Activated T-helper 1 cell treated with anti-CD3 and anti-CD28 coated beads, Interleukin-12 subunit alpha, Interleukin-12 subunit beta, Interleukin-2, Interleukin-4 antibody, amounts not matched to agents 30 ng/mL and 10 ng/mL and 1 ng/mL, durations not matched to agents 14 hours and 24 hours and 36 hours (primary cell): ENCODE results near the gene ANKRD39. TPM values are rescaled to one million over a fixed set of nuclear protein-coding genes. Genes with fewer than 3 reads are reported as not detected.

Source experiments
- DNase-seq: peaks from one replicate; pipeline ENCODE4 v3.0.0; 2021; ENCODE audit warnings: low spot score
- H3K27ac Mint-ChIP-seq: one replicate; pipeline ENCODE4 v1.8.0; 2021; ENCODE audit warnings: mild to moderate bottlenecking, mixed read lengths
- H3K27me3 Mint-ChIP-seq: one replicate; pipeline ENCODE4 v1.8.0; 2022; ENCODE audit warnings: mild to moderate bottlenecking, moderate library complexity, mixed read lengths; ENCODE audit not compliant: insufficient read depth
- H3K36me3 Mint-ChIP-seq: one replicate; pipeline ENCODE4 v1.8.0; 2021; ENCODE audit warnings: low read depth, mixed read lengths
- H3K4me1 Mint-ChIP-seq: one replicate; pipeline ENCODE4 v1.8.0; 2021; ENCODE audit warnings: low read depth, mixed read lengths
- H3K4me3 Mint-ChIP-seq: one replicate; pipeline ENCODE4 v1.8.0; 2021; ENCODE audit warnings: mild to moderate bottlenecking, moderate library complexity, mixed read lengths
- H3K9me3 Mint-ChIP-seq: one replicate; pipeline ENCODE4 v1.8.0; 2021; ENCODE audit warnings: mixed read lengths
- intact Hi-C: fragments of 100-400 bp; cut with micrococcal nuclease; formaldehyde crosslinking; loops from one replicate; pipeline ENCODE4 v1.15.1; 2024
- total RNA-seq: library from RNA; stranded (reverse); gene quantifications from 2 replicates; pipeline ENCODE4 v1.2.3, GENCODE V29; 2022

Gene ANKRD39
- total RNA-seq, 1 donor from 2014 or later = 41.1 TPM

DNA sequence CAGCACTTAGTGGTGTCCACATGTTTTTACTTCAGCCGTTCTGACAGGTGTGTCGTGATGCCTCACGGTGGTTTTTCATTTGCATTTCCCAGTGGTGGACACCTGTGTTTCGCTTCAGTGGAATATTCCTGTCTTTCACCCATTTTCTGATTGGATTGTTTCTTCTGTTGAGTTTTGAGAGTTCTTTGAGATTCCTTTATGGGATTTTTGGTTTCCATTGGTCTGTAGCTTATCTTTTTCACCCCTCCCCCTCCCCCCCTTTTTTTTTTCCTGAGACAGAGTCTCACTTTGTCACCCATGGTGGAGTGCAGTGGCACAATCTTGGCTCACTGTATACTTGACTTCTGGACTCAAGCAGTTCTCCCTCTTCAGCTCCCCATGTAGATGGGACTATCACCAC is 22.0 kb downstream of the ANKRD39 start:
- intact Hi-C loops = no loop called here
- Mint-ChIP-seq H3K27me3 (no peaks in the 10 kb centered on the region), H3K4me1 (peaks cover 4% of the 10 kb centered on the region), H3K27ac (no peak overlapping the region), H3K9me3 (no peaks in the 10 kb centered on the region), H3K36me3 (peaks cover 20% of the 10 kb centered on the region), H3K4me3 (no peak overlapping the region)
- no peak for DNase-seq

GRCh38 chr2:96832754-96833507 is 24.9 kb downstream of the ANKRD39 start:
- H3K27me3 Mint-ChIP-seq = no peaks in the 10 kb centered on the region
- no peak overlapping the region for H3K4me3 Mint-ChIP-seq
- peaks cover 4% of the 10 kb centered on the region for H3K4me1 Mint-ChIP-seq
- no peak for DNase-seq
- intact Hi-C loops = no loop called here
- H3K36me3 Mint-ChIP-seq = peaks cover 27% of the 10 kb centered on the region
- no peak overlapping the region for H3K27ac Mint-ChIP-seq
- no peaks in the 10 kb centered on the region for H3K9me3 Mint-ChIP-seq

DNA sequence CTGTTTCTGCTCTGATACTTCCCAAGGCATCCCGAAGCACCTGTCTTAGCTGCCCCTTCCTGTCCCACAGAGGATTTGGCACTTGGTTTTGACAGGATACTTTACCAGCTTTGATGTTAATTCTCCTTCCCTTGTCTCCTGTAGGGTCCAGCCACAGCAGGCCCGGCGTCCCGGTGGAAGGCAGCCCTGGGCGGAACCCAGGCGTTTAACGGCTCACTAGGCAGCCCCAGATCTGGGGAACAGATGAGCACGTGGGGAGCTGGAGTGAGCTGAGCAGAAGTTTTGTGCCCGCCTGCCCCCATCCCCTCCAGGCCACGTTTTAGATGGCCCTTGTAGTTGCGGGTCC is 25.4 kb downstream of the ANKRD39 start:
- H3K36me3 Mint-ChIP-seq = peaks cover 27% of the 10 kb centered on the region
- no peaks in the 10 kb centered on the region for H3K9me3 Mint-ChIP-seq
- intact Hi-C loops = no loop called here
- no peak for DNase-seq
- no peak overlapping the region for H3K27ac Mint-ChIP-seq
- H3K4me1 Mint-ChIP-seq = peaks cover 4% of the 10 kb centered on the region
- H3K4me3 Mint-ChIP-seq = no peak overlapping the region
- H3K27me3 Mint-ChIP-seq = no peaks in the 10 kb centered on the region

- no peak overlapping the region for H3K4me3 Mint-ChIP-seq
- no peak overlapping the region for H3K27ac Mint-ChIP-seq
- H3K36me3 Mint-ChIP-seq = peaks cover 27% of the 10 kb centered on the region
- no peaks in the 10 kb centered on the region for H3K9me3 Mint-ChIP-seq
- no peaks in the 10 kb centered on the region for H3K27me3 Mint-ChIP-seq
- DNase-seq = no peak
- intact Hi-C loops = no loop called here
- H3K4me1 Mint-ChIP-seq = peaks cover 4% of the 10 kb centered on the region
Measured at GRCh38 chr2:96831679-96832078, 26.1 kb downstream of the ANKRD39 start.

- no peak for DNase-seq
- H3K4me3 Mint-ChIP-seq = no peak overlapping the region
- H3K36me3 Mint-ChIP-seq = peaks cover 33% of the 10 kb centered on the region
- no peaks in the 10 kb centered on the region for H3K27me3 Mint-ChIP-seq
- intact Hi-C loops = no loop called here
- peaks cover 4% of the 10 kb centered on the region for H3K4me1 Mint-ChIP-seq
- H3K9me3 Mint-ChIP-seq = no peaks in the 10 kb centered on the region
- H3K27ac Mint-ChIP-seq = peak overlapping the region; percentile 40
Measured at GRCh38 chr2:96830044-96830562, 27.7 kb downstream of the ANKRD39 start.

DNA sequence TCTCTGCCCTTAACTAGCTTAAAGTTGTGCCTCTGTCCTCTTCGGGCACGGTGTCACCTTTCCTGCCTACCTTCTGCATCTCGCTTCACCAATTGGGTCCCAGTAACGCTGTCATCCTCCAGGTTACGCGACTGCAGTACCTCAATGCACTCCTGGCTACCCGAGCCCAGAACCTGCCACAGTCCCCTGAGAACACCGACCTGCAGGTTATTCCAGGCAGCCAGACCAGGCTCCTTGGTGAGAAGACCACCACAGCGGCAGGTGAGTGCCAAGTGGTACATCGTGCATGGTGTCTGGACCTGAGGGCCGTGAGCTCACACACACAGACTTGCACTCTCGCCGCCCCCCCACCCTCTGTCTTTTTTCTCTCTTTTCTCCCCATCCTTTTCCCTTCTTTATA is 28.9 kb downstream of the ANKRD39 start:
- Mint-ChIP-seq H3K4me1 (peaks cover 4% of the 10 kb centered on the region), H3K36me3 (peaks cover 33% of the 10 kb centered on the region)

GRCh38 chr2:96828436-96828835 is 29.4 kb downstream of the ANKRD39 start:
- no peak overlapping the region for H3K4me3 Mint-ChIP-seq
- DNase-seq = no peak
- no peaks in the 10 kb centered on the region for H3K27me3 Mint-ChIP-seq
- H3K36me3 Mint-ChIP-seq = peaks cover 32% of the 10 kb centered on the region
- peaks cover 4% of the 10 kb centered on the region for H3K4me1 Mint-ChIP-seq
- no peaks in the 10 kb centered on the region for H3K9me3 Mint-ChIP-seq
- intact Hi-C loops = no loop called here
- H3K27ac Mint-ChIP-seq = no peak overlapping the region

More for the DNA sequence above, 28.9 kb downstream of the ANKRD39 start:
- Mint-ChIP-seq H3K27ac (no peak overlapping the region), H3K4me3 (no peak overlapping the region), H3K9me3 (no peaks in the 10 kb centered on the region), H3K27me3 (no peaks in the 10 kb centered on the region)
- no peak for DNase-seq
- intact Hi-C loops = no loop called here

DNA sequence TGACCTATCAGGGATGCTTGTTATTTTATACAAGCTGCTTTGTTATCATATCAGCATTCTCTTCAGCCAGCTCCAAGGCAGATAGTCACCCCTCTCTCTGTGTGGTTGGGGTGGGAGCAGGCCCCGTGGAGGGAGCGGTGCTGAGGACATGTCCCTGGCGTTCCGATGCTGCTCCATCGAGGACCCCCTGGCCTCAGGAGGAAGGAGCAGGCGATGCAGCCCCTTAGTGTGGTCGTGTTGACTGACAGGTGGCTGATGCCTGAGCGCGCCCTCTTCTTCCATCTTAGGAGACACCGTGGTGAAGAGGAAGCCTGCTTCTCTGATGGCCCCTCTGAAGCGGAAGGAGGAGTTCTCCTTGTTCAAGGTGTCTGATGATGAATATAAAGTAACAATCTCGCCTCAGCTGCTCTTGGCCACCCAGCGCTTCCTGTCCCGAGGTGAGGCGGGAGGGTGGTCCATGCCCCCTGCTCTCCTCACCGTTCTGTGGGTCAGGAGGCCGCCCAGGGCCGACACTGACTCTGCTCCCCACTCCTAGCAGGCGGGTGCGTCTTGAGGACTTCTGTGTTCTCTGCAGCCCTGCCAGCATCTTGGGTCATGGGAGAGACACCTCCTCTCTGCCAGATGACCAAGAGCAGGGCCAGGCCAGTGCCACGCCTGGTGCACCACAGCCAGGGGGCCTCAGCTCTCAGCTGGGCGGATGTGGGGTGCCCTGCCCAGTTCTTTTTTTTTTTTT is 31.1 kb downstream of the ANKRD39 start:
- Mint-ChIP-seq H3K4me3 (no peak overlapping the region), H3K4me1 (peaks cover 4% of the 10 kb centered on the region), H3K27me3 (no peaks in the 10 kb centered on the region), H3K27ac (no peak overlapping the region), H3K36me3 (peaks cover 27% of the 10 kb centered on the region), H3K9me3 (no peaks in the 10 kb centered on the region)
- DNase-seq = no peak
- intact Hi-C loops = no loop called here

- Mint-ChIP-seq H3K4me3 (no peak overlapping the region), H3K27me3 (no peaks in the 10 kb centered on the region), H3K4me1 (peaks cover 19% of the 10 kb centered on the region), H3K36me3 (peaks cover 31% of the 10 kb centered on the region), H3K9me3 (no peaks in the 10 kb centered on the region), H3K27ac (no peak overlapping the region)
- intact Hi-C loops = no loop called here
- DNase-seq = no peak
Measured at GRCh38 chr2:96825057-96825456, 32.8 kb downstream of the ANKRD39 start.

GRCh38 chr2:96824079-96824870 is 33.5 kb downstream of the ANKRD39 start:
- Mint-ChIP-seq H3K9me3 (no peaks in the 10 kb centered on the region), H3K27me3 (no peaks in the 10 kb centered on the region), H3K36me3 (peaks cover 31% of the 10 kb centered on the region), H3K4me1 (peaks cover 23% of the 10 kb centered on the region), H3K4me3 (no peak overlapping the region), H3K27ac (no peak overlapping the region)
- DNase-seq = no peak
- intact Hi-C loops = no loop called here

DNA sequence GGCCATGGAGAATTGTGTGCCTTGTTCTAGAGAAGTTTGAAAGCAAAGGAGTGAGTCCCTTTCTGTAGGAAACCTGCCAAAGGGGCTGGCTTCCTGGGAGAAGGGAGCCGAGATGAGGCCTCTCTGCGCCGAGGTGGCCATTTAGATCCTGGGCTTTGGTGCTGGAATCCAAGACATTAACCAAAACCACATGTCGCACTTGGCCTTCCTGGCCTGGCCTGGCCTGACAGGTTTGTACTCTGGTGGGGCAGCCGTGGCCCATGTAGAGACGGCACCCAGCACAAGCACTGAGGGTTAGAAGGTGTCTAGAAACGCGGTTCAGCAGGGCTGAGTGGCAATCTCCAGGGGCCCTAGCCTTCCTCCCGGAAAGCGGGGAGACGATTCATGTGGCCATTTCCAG is 34.6 kb downstream of the ANKRD39 start:
- intact Hi-C loops = loop anchor here (2.0 kb wide), 1 partner anchor 16 kb away; no protein-coding TSS in a partner anchor
- H3K4me1 Mint-ChIP-seq = peaks cover 33% of the 10 kb centered on the region

GRCh38 chr2:96822786-96823185 is 35.0 kb downstream of the ANKRD39 start:
- no peaks in the 10 kb centered on the region for H3K27me3 Mint-ChIP-seq
- no peak overlapping the region for H3K4me3 Mint-ChIP-seq
- H3K9me3 Mint-ChIP-seq = no peaks in the 10 kb centered on the region
- peaks cover 37% of the 10 kb centered on the region for H3K4me1 Mint-ChIP-seq
- DNase-seq = no peak
- H3K27ac Mint-ChIP-seq = no peak overlapping the region
- peaks cover 33% of the 10 kb centered on the region for H3K36me3 Mint-ChIP-seq
- intact Hi-C loops = loop anchor here (2.0 kb wide), 1 partner anchor 16 kb away; no protein-coding TSS in a partner anchor

More for the DNA sequence above, 34.6 kb downstream of the ANKRD39 start:
- Mint-ChIP-seq H3K4me3 (no peak overlapping the region), H3K9me3 (no peaks in the 10 kb centered on the region), H3K36me3 (peaks cover 30% of the 10 kb centered on the region), H3K27me3 (no peaks in the 10 kb centered on the region), H3K27ac (no peak overlapping the region)
- DNase-seq = no peak
